Left kidney (tissue), 1 donor: ENCODE results near the gene KRTAP5-7. TPM values are rescaled to one million over a fixed set of nuclear protein-coding genes. Genes with fewer than 3 reads are reported as not detected.

Experiments used
- polyA plus RNA-seq: library from polyadenylated mRNA; unstranded; fragments of 120-200 nt; gene quantifications from one replicate; pipeline ENCODE4 v1.2.1, GENCODE V29; 2013; ENCODE audit not compliant: insufficient read length

KRTAP5-7 gene
- polyA plus RNA-seq, 1 donor = 0.25 TPM

Other genes starting within 250 kb of the KRTAP5-7 start
- 54.2 TPM for gene DHCR7, start 78.9 kb upstream of the KRTAP5-7 start, polyA plus RNA-seq
- 78.4 TPM for gene NADSYN1, start 74.1 kb upstream of the KRTAP5-7 start, polyA plus RNA-seq
- gene KRTAP5-8, start 10.8 kb downstream of the KRTAP5-7 start, polyA plus RNA-seq = 1.3 TPM
- 1.2 TPM for gene KRTAP5-9, start 21.2 kb downstream of the KRTAP5-7 start, polyA plus RNA-seq
- gene KRTAP5-10, start 38.3 kb downstream of the KRTAP5-7 start, polyA plus RNA-seq = 0.53 TPM
- 0.76 TPM for gene KRTAP5-11, start 55.6 kb downstream of the KRTAP5-7 start, polyA plus RNA-seq